IMR-90 (cell line): ENCODE measurements around the gene PDCL2. TPM values are rescaled to one million over a fixed set of nuclear protein-coding genes. Genes with fewer than 3 reads are reported as not detected.

Experiments used
- ATAC-seq: fragments of 200-7000 bp; cut with Tn5 transposase; 2 replicates; pipeline ENCODE4 v1.9.1; 2020; ENCODE audit warnings: low read depth, mild to moderate bottlenecking, moderate library complexity
- BruUV-seq: library from RNA; stranded (reverse); fragments of 400-500 nt; replicated peaks from 2 replicates; lab custom pipeline; 2021; lab: Mats Ljungman, UMichigan
- CTCF ChIA-PET: fragments of 300-600 bp; formaldehyde crosslinking; extraction: SDS; loops from one replicate; lab custom pipeline; 2021; ENCODE audit warnings: antibody characterized with exemption; lab: Yijun Ruan, JAX
- POLR2A ChIA-PET: fragments of 300-600 bp; sonication (Branson Sonifier 250); formaldehyde crosslinking; loops from one replicate; lab custom pipeline; 2022; ENCODE audit warnings: antibody characterized with exemption; ENCODE audit not compliant: unreplicated experiment; lab: Charles Lee
- DNase-seq: peaks from one replicate; pipeline ENCODE4 v3.0.0; 2013
- H2AFZ ChIP-seq: replicated peaks from 2 replicates; pipeline ENCODE3; 2013; ENCODE audit warnings: low read length, mild to moderate bottlenecking; ENCODE audit not compliant: poor library complexity
- H2AK5ac ChIP-seq: 2 replicates; pipeline ENCODE4 v1.6.1; 2013; ENCODE audit warnings: low read depth, low read length, inconsistent platforms
- H2AK9ac ChIP-seq: replicated peaks from 2 replicates; pipeline ENCODE3; 2013; ENCODE audit warnings: mild to moderate bottlenecking, low read depth, low read length, moderate library complexity; ENCODE audit not compliant: poor library complexity
- H2BK120ac ChIP-seq: 2 replicates; pipeline ENCODE4 v1.6.1; 2013; ENCODE audit warnings: low read depth, low read length, inconsistent platforms
- H2BK15ac ChIP-seq: 3 replicates; pipeline ENCODE4 v1.6.1; 2013; ENCODE audit warnings: low read depth, low read length, inconsistent platforms
- H2BK20ac ChIP-seq: 2 replicates; pipeline ENCODE4 v1.6.1; 2013; ENCODE audit warnings: low read depth, mild to moderate bottlenecking, inconsistent platforms, low read length, moderate library complexity
- H2BK5ac ChIP-seq: 2 replicates; pipeline ENCODE4 v1.6.1; 2013; ENCODE audit warnings: mild to moderate bottlenecking, low read depth, low read length, inconsistent platforms; ENCODE audit not compliant: poor library complexity, severe bottlenecking
- H3K14ac ChIP-seq: replicated peaks from 2 replicates; pipeline ENCODE4 v1.6.1; 2013; ENCODE audit warnings: low read depth, low read length, inconsistent platforms
- H3K18ac ChIP-seq: 2 replicates; pipeline ENCODE4 v1.6.1; 2013; ENCODE audit warnings: low read depth, low read length, control low read depth
- H3K23ac ChIP-seq: 2 replicates; pipeline ENCODE4 v1.6.1; 2013; ENCODE audit warnings: low read depth, low read length, inconsistent platforms
- H3K27ac ChIP-seq: 2 replicates; pipeline ENCODE4 v1.5.1; 2013; ENCODE audit warnings: mild to moderate bottlenecking, control low read depth, low read length; ENCODE audit not compliant: insufficient read depth
- H3K27me3 ChIP-seq: 2 replicates; pipeline ENCODE4 v1.6.1; 2013; ENCODE audit warnings: low read length; ENCODE audit not compliant: control insufficient read depth, insufficient read depth
- H3K36me3 ChIP-seq: 2 replicates; pipeline ENCODE4 v1.6.1; 2013; ENCODE audit warnings: low read length, mixed read lengths; ENCODE audit not compliant: control insufficient read depth, insufficient read depth
- H3K4ac ChIP-seq: 2 replicates; pipeline ENCODE4 v1.6.1; 2013; ENCODE audit warnings: low read depth, low read length, inconsistent platforms
- H3K4me1 ChIP-seq: 2 replicates; pipeline ENCODE4 v1.6.1; 2013; ENCODE audit warnings: low read length, mixed read lengths; ENCODE audit not compliant: control insufficient read depth, insufficient read depth
- H3K4me2 ChIP-seq: 2 replicates; pipeline ENCODE4 v1.6.1; 2013; ENCODE audit warnings: low read depth, mild to moderate bottlenecking, control low read depth, low read length, moderate library complexity
- H3K4me3 ChIP-seq: 2 replicates; pipeline ENCODE4 v1.5.1; 2013; ENCODE audit warnings: low read depth, mild to moderate bottlenecking, control low read depth, low read length, moderate library complexity; ENCODE audit not compliant: insufficient read depth
- H3K56ac ChIP-seq: 2 replicates; pipeline ENCODE4 v1.6.1; 2013; ENCODE audit warnings: low read length, inconsistent platforms; ENCODE audit not compliant: insufficient read depth; ENCODE audit errors: extremely low read depth
- H3K79me1 ChIP-seq, 2 experiments: 2 replicates each; pipeline ENCODE4 v1.6.1; 2013; ENCODE audit warnings: low read length in 2 of 2, inconsistent platforms in 1 of 2, low read depth in 1 of 2
- H3K9ac ChIP-seq: 2 replicates; pipeline ENCODE4 v1.6.1; 2013; ENCODE audit warnings: low read depth, low read length, control low read depth
- H3K9me1 ChIP-seq: 2 replicates; pipeline ENCODE4 v1.6.1; 2013; ENCODE audit warnings: low read length, inconsistent platforms; ENCODE audit not compliant: insufficient read depth
- H3K9me3 ChIP-seq: 2 replicates; pipeline ENCODE4 v1.6.1; 2013; ENCODE audit warnings: low read length; ENCODE audit not compliant: control insufficient read depth, insufficient read depth
- H4K20me1 ChIP-seq: 2 replicates; pipeline ENCODE4 v1.6.1; 2013; ENCODE audit warnings: low read length, inconsistent platforms; ENCODE audit not compliant: insufficient read depth
- H4K5ac ChIP-seq: 2 replicates; pipeline ENCODE4 v1.6.1; 2013; ENCODE audit warnings: mild to moderate bottlenecking, low read depth, low read length, control low read depth
- H4K8ac ChIP-seq, 2 experiments: 2 replicates each; pipeline ENCODE4 v1.6.1; 2013; ENCODE audit warnings: low read depth in 2 of 2, low read length in 2 of 2, control low read depth in 1 of 2, inconsistent platforms in 1 of 2
- H4K91ac ChIP-seq: 2 replicates; pipeline ENCODE4 v1.6.1; 2013; ENCODE audit warnings: low read depth, low read length, inconsistent platforms; ENCODE audit not compliant: insufficient read depth
- BHLHE40 ChIP-seq: fragments of 150-350 bp; IDR thresholded peaks from 2 replicates; pipeline ENCODE4 v1.6.1; 2016; ENCODE audit warnings: mild to moderate bottlenecking, low read depth, low read length
- CEBPB ChIP-seq: IDR thresholded peaks from 2 replicates; pipeline ENCODE4 v1.6.1; 2012; ENCODE audit warnings: low read depth, low read length, improper control_type of control experiment
- CTCF ChIP-seq: conservative IDR thresholded peaks from 2 replicates; pipeline ENCODE4 v1.5.1; 2012; ENCODE audit warnings: mild to moderate bottlenecking, low read depth, low read length, improper control_type of control experiment
- ELK1 ChIP-seq: fragments of 150-350 bp; IDR thresholded peaks from 2 replicates; pipeline ENCODE4 v1.6.1; 2016; ENCODE audit warnings: low read depth, mild to moderate bottlenecking, low read length, moderate library complexity, borderline replicate concordance
- FOS ChIP-seq: fragments of 150-350 bp; IDR thresholded peaks from 2 replicates; pipeline ENCODE4 v1.6.1; 2016; ENCODE audit warnings: low read depth, low read length
- MAFK ChIP-seq: IDR thresholded peaks from 2 replicates; pipeline ENCODE4 v1.6.1; 2012; ENCODE audit warnings: low read depth, low read length, improper control_type of control experiment
- MXI1 ChIP-seq: IDR thresholded peaks from 2 replicates; pipeline ENCODE4 v1.6.1; 2012; ENCODE audit warnings: low read depth, mild to moderate bottlenecking, low read length, moderate library complexity, borderline replicate concordance
- NFE2L2 ChIP-seq: fragments of 150-350 bp; IDR thresholded peaks from 2 replicates; pipeline ENCODE4 v1.6.1; 2016; ENCODE audit warnings: low read depth, mild to moderate bottlenecking, low read length
- POLR2A ChIP-seq: IDR thresholded peaks from 2 replicates; pipeline ENCODE4 v1.6.1; 2012; ENCODE audit warnings: mild to moderate bottlenecking, low read depth, low read length
- RAD21 ChIP-seq: IDR thresholded peaks from 2 replicates; pipeline ENCODE4 v1.6.1; 2012; ENCODE audit warnings: low read length, improper control_type of control experiment
- SMC3 ChIP-seq: fragments of 150-350 bp; IDR thresholded peaks from 2 replicates; pipeline ENCODE4 v1.6.1; 2016; ENCODE audit warnings: low read depth, mild to moderate bottlenecking, antibody characterized with exemption, low read length, moderate library complexity
- USF2 ChIP-seq: fragments of 150-350 bp; IDR thresholded peaks from 2 replicates; pipeline ENCODE4 v1.6.1; 2017; ENCODE audit warnings: mild to moderate bottlenecking, antibody characterized with exemption, low read length, low read depth
- dilution Hi-C: fragments of 300-500 bp; cut with HindIII; formaldehyde crosslinking; loops from one replicate; pipeline ENCODE4 v1.14.3; 2018; ENCODE audit warnings: low sequenced_read_pairs; ENCODE audit not compliant: unreplicated experiment
- in situ Hi-C: fragments of 300-500 bp; cut with MboI; formaldehyde crosslinking; loops from 3 replicates; pipeline ENCODE4 v1.14.3; 2019; ENCODE audit warnings: low sequenced_read_pairs, inconsistent platforms, mixed read lengths
- intact Hi-C: fragments of 100-400 bp; cut with micrococcal nuclease; formaldehyde crosslinking; loops from 2 replicates; pipeline ENCODE4 v1.10.0; 2022
- polyA plus RNA-seq, 3 experiments: library from polyadenylated mRNA; depleted of rRNA; stranded (reverse); fragments of >200 nt; gene quantifications; 2 replicates each; pipeline ENCODE4 v1.2.3, GENCODE V29; 2012; ENCODE audit warnings: low replicate concordance in 1 of 3
- total RNA-seq: library from RNA; depleted of rRNA; stranded (reverse); fragments of >200 nt; gene quantifications from 2 replicates; pipeline ENCODE4 v1.2.3, GENCODE V29; 2012

PDCL2 gene
- total and polyA plus RNA-seq, 2 of the 4 experiments (the other 2 are of a cell fraction), result not detected

GRCh38 chr4:55510685-55511084, 81.4 kb downstream of the PDCL2 start:
- Histone ChIP-seq H3K4ac (no peak overlapping the region), H3K9ac (no peak overlapping the region), H3K18ac (no peak overlapping the region), H3K9me3 (no peaks in the 10 kb centered on the region), H3K27me3 (no peaks in the 10 kb centered on the region), H3K4me1 (peaks cover 3% of the 10 kb centered on the region; the same call in 1 of the 2 replicates), H2AFZ (no peak overlapping the region), H3K79me1 (peaks cover 10 to 43% of the 10 kb centered on the region in 2 experiments; a peak in 3 of 4 replicates), H3K4me2 (no peak overlapping the region), H3K23ac (peak overlapping the region; percentile 90), H2BK15ac (no peak overlapping the region), H3K14ac (no peak overlapping the region), H2AK5ac (no peak overlapping the region), H2BK20ac (0 out of 2 replicates have a peak overlapping the region, but pooled peaks have one; percentile 28), H3K56ac (no peak overlapping the region), H4K91ac (no peak overlapping the region), H3K9me1 (no peaks in the 10 kb centered on the region), H3K27ac (no peak overlapping the region), H2AK9ac (no peak overlapping the region), H3K36me3 (no peaks in the 10 kb centered on the region), H4K8ac (no peak overlapping the region), H2BK5ac (no peak overlapping the region), H4K5ac (no peak overlapping the region), H3K4me3 (no peak overlapping the region), H2BK120ac (no peak overlapping the region), H4K20me1 (no peaks in the 10 kb centered on the region)
- TF ChIP-seq FOS, result no peak
- no peak for TF ChIP-seq MAFK
- no peak for TF ChIP-seq SMC3
- TF ChIP-seq NFE2L2, result no peak
- TF ChIP-seq USF2, result no peak
- no peak for TF ChIP-seq ELK1
- no peak for TF ChIP-seq CTCF
- no peak for TF ChIP-seq POLR2A
- TF ChIP-seq CEBPB, result no peak
- TF ChIP-seq RAD21, result no peak
- no peak for TF ChIP-seq MXI1
- no peak for TF ChIP-seq BHLHE40
- CTCF ChIA-PET, result no interaction called here
- dilution Hi-C loops, result no loop called here
- POLR2A ChIA-PET, result no interaction called here
- in situ Hi-C loops, result no loop called here
- intact Hi-C loops, result loop anchor here (5.0 kb wide), 1 partner anchor 43 kb away; no protein-coding TSS in a partner anchor
- no TSS peak for BruUV-seq
- DNase-seq (no peak), ATAC-seq (no peak)
